KMS-11 (cell line): ENCODE measurements around the gene SLC4A2.

ENCODE experiments used
- H2AFZ ChIP-seq: fragments of 200-600 bp; sonication (generic); 2 replicates; pipeline ENCODE4 v1.6.1; 2016; ENCODE audit warnings: antibody characterized with exemption, mixed run types, low read depth
- H3K27ac ChIP-seq: fragments of 200-600 bp; sonication (generic); 2 replicates; pipeline ENCODE4 v1.6.1; 2016; ENCODE audit warnings: mild to moderate bottlenecking, mixed run types
- H3K27me3 ChIP-seq: fragments of 200-600 bp; sonication (generic); 2 replicates; pipeline ENCODE4 v1.6.1; 2017; ENCODE audit warnings: mild to moderate bottlenecking, low read depth, mixed run types, moderate library complexity; ENCODE audit not compliant: insufficient read depth
- H3K36me3 ChIP-seq: fragments of 200-600 bp; sonication (generic); 2 replicates; pipeline ENCODE4 v1.6.1; 2017; ENCODE audit warnings: mild to moderate bottlenecking, mixed run types; ENCODE audit not compliant: insufficient read depth
- H3K4me1 ChIP-seq: fragments of 200-600 bp; sonication (generic); 2 replicates; pipeline ENCODE4 v1.6.1; 2016; ENCODE audit warnings: mild to moderate bottlenecking, low read depth, mixed run types; ENCODE audit not compliant: poor library complexity, severe bottlenecking
- H3K4me2 ChIP-seq: fragments of 200-600 bp; sonication (generic); 2 replicates; pipeline ENCODE4 v1.7.0; 2016; ENCODE audit warnings: mild to moderate bottlenecking, mixed run types
- H3K4me3 ChIP-seq: fragments of 200-600 bp; sonication (generic); IDR thresholded peaks from 2 replicates; pipeline ENCODE4 v1.6.1; 2017; ENCODE audit warnings: low read depth, low read length, mixed read lengths; ENCODE audit not compliant: insufficient read depth
- H3K79me2 ChIP-seq: fragments of 200-600 bp; sonication (generic); 2 replicates; pipeline ENCODE4 v1.6.1; 2016; ENCODE audit warnings: low read depth, mixed run types; ENCODE audit not compliant: insufficient read depth
- H3K9ac ChIP-seq: fragments of 200-600 bp; sonication (generic); 2 replicates; pipeline ENCODE4 v1.6.1; 2016; ENCODE audit warnings: mild to moderate bottlenecking, mixed run types
- H4K20me1 ChIP-seq: fragments of 200-600 bp; sonication (generic); 2 replicates; pipeline ENCODE4 v1.6.1; 2016; ENCODE audit warnings: mild to moderate bottlenecking, mixed run types; ENCODE audit not compliant: insufficient read depth
- CTCF ChIP-seq: fragments of 200-600 bp; sonication (generic); conservative IDR thresholded peaks from 2 replicates; pipeline ENCODE4 v1.6.1; 2017; ENCODE audit warnings: low read depth, mild to moderate bottlenecking, antibody characterized with exemption, low read length, moderate library complexity, mixed read lengths

SLC4A2 gene

GRCh38 chr7:151045262-151045661 lies 14.1 kb upstream of the SLC4A2 start:
- no peak overlapping the region for H3K27ac ChIP-seq

GRCh38 chr7:151045967-151046366 lies 13.4 kb upstream of the SLC4A2 start:
- no peaks in the 10 kb centered on the region for H4K20me1 ChIP-seq
- no peak overlapping the region for H3K9ac ChIP-seq
- peaks cover 13% of the 10 kb centered on the region; the same call in 1 of the 2 replicates for H3K27me3 ChIP-seq
- no peak overlapping the region for H3K4me3 ChIP-seq
- H3K79me2 ChIP-seq, result no peaks in the 10 kb centered on the region
- no peak overlapping the region for H3K4me2 ChIP-seq
- TF ChIP-seq CTCF, result no peak
- no peaks in the 10 kb centered on the region for H3K4me1 ChIP-seq
- no peak overlapping the region for H2AFZ ChIP-seq
- no peaks in the 10 kb centered on the region for H3K36me3 ChIP-seq
- no peak overlapping the region for H3K27ac ChIP-seq

More at GRCh38 chr7:151045262-151045661, 14.1 kb upstream of the SLC4A2 start:
- Histone ChIP-seq H4K20me1 (no peaks in the 10 kb centered on the region), H3K36me3 (no peaks in the 10 kb centered on the region), H3K27me3 (peaks cover 11% of the 10 kb centered on the region; the same call in 1 of the 2 replicates), H3K4me2 (no peak overlapping the region), H3K9ac (no peak overlapping the region), H3K4me1 (no peaks in the 10 kb centered on the region), H3K79me2 (no peaks in the 10 kb centered on the region), H3K4me3 (no peak overlapping the region), H2AFZ (no peak overlapping the region)
- TF ChIP-seq CTCF, result no peak

GRCh38 chr7:151046603-151047573 lies 12.5 kb upstream of the SLC4A2 start:
- Histone ChIP-seq H3K36me3 (no peaks in the 10 kb centered on the region), H3K27me3 (peaks cover 13% of the 10 kb centered on the region; the same call in 1 of the 2 replicates), H3K4me1 (no peaks in the 10 kb centered on the region), H4K20me1 (no peaks in the 10 kb centered on the region), H3K4me2 (no peak overlapping the region), H3K9ac (no peak overlapping the region), H2AFZ (no peak overlapping the region), H3K4me3 (no peak overlapping the region), H3K79me2 (no peaks in the 10 kb centered on the region), H3K27ac (no peak overlapping the region)
- no peak for TF ChIP-seq CTCF

GRCh38 chr7:151047976-151048815 lies 11.2 kb upstream of the SLC4A2 start, which contains the start of gene ASIC3:
Gene ASIC3, plus strand, starts transcription at chr7:151048531. Its CDS starts 355 bp downstream, at chr7:151048886.
- Histone ChIP-seq H3K4me2 (no peak within 1 kb of the TSS), H3K27ac (no peak within 1 kb of the TSS), H3K27me3 (peaks cover 13% of the 10 kb centered on the region; the same call in 1 of the 2 replicates), H4K20me1 (no peaks in the 10 kb centered on the region), H3K9ac (no peak within 1 kb of the TSS), H3K79me2 (no peaks in the 10 kb centered on the region), H3K4me1 (no peaks in the 10 kb centered on the region), H3K36me3 (no peaks in the 10 kb centered on the region), H3K4me3 (no peak within 1 kb of the TSS), H2AFZ (no peak within 1 kb of the TSS)
- TF ChIP-seq CTCF, result no peak
